ENCODE results near the gene SFXN1. TPM values are rescaled to one million over a fixed set of nuclear protein-coding genes. Genes with fewer than 3 reads are reported as not detected.

Gene SFXN1
- total and polyA plus RNA-seq, 2 of the 4 experiments (the other 2 are of a cell fraction) = 131 to 410 TPM

DNA sequence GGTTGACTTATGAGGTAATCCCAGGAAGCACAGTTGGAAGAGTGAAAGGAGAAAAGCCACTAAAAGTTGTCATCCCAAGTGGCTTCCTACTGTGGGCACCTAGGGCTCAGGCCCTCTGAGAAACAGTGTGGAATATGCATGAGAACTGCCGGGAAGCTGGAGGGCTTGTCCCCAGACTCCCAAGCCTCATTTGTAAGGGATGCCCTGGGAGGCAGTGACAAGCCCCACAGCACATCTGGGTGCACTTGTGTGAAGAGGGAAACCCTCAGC lies 64.5 kb downstream of the SFXN1 start:
- no peak overlapping the region for H3K27ac ChIP-seq (ENCODE audit: insufficient read depth, low read length)
- no TSS peak for BruUV-seq (replicated peaks)
- no peaks in the 10 kb centered on the region for H3K9me1 ChIP-seq (ENCODE audit: insufficient read depth, low read length)
- no peak overlapping the region for H2BK5ac ChIP-seq (ENCODE audit: low read depth, low read length, poor library complexity, severe bottlenecking)
- ChIA-PET POLR2A (ENCODE audit: unreplicated experiment) (no interaction called here), CTCF (interaction anchor here (1.0 kb wide), 1 partner anchor 9 kb away, joined by 4 read pairs; no protein-coding TSS in a partner anchor)
- peaks cover 5% of the 10 kb centered on the region for H3K27me3 ChIP-seq (ENCODE audit: control insufficient read depth, insufficient read depth, low read length)
- no peak overlapping the region for H2AK9ac ChIP-seq (replicated peaks; ENCODE audit: low read depth, low read length, poor library complexity)
- no peak overlapping the region for H3K14ac ChIP-seq (replicated peaks; ENCODE audit: low read depth, low read length)
- H3K23ac ChIP-seq (ENCODE audit: low read depth, low read length) = no peak overlapping the region
- no peak overlapping the region for H2AK5ac ChIP-seq (ENCODE audit: low read depth, low read length)
- H3K56ac ChIP-seq (ENCODE audit: extremely low read depth, insufficient read depth, low read length) = no peak overlapping the region
- DNase-seq (no peak), ATAC-seq (ENCODE audit: low read depth) (no peak)
- no peaks in the 10 kb centered on the region for H3K4me1 ChIP-seq (ENCODE audit: control insufficient read depth, insufficient read depth, low read length)
- in situ Hi-C loops (cut with MboI; ENCODE audit: low sequenced_read_pairs) = no loop called here
- H4K5ac ChIP-seq (ENCODE audit: low read depth, low read length) = no peak overlapping the region
- intact Hi-C loops (cut with micrococcal nuclease) = no loop called here
- H3K9me3 ChIP-seq (ENCODE audit: control insufficient read depth, insufficient read depth, low read length) = no peaks in the 10 kb centered on the region
- H2BK15ac ChIP-seq (ENCODE audit: low read depth, low read length) = no peak overlapping the region
- H3K79me1 ChIP-seq (ENCODE audit: low read depth in 1 of 2, low read length in 2 of 2) = no peaks in the 10 kb centered on the region
- H3K18ac ChIP-seq (ENCODE audit: low read depth, low read length) = no peak overlapping the region
- no peak overlapping the region for H3K9ac ChIP-seq (ENCODE audit: low read depth, low read length)
- H3K4me2 ChIP-seq (ENCODE audit: low read depth, low read length) = no peak overlapping the region
- H4K91ac ChIP-seq (ENCODE audit: insufficient read depth, low read depth, low read length) = no peak overlapping the region
- dilution Hi-C loops (cut with HindIII; ENCODE audit: low sequenced_read_pairs, unreplicated experiment) = no loop called here
- no peaks in the 10 kb centered on the region for H3K36me3 ChIP-seq (ENCODE audit: control insufficient read depth, insufficient read depth, low read length)
- H3K4me3 ChIP-seq (ENCODE audit: insufficient read depth, low read depth, low read length) = no peak overlapping the region
- no peak for TF ChIP-seq FOS (IDR thresholded peaks at IDR 0.05; ENCODE audit: low read depth, low read length)
- no peak for TF ChIP-seq CEBPB (IDR thresholded peaks at IDR 0.05; ENCODE audit: low read depth, low read length)
- no peak for TF ChIP-seq MXI1 (IDR thresholded peaks at IDR 0.05; ENCODE audit: borderline replicate concordance, low read depth, low read length)
- TF ChIP-seq SMC3 (IDR thresholded peaks at IDR 0.05; ENCODE audit: low read depth, low read length) = no peak
- no peak for TF ChIP-seq RAD21 (IDR thresholded peaks at IDR 0.05; ENCODE audit: low read length)
- TF ChIP-seq MAFK (IDR thresholded peaks at IDR 0.05; ENCODE audit: low read depth, low read length) = no peak
- TF ChIP-seq, protein P1, sequence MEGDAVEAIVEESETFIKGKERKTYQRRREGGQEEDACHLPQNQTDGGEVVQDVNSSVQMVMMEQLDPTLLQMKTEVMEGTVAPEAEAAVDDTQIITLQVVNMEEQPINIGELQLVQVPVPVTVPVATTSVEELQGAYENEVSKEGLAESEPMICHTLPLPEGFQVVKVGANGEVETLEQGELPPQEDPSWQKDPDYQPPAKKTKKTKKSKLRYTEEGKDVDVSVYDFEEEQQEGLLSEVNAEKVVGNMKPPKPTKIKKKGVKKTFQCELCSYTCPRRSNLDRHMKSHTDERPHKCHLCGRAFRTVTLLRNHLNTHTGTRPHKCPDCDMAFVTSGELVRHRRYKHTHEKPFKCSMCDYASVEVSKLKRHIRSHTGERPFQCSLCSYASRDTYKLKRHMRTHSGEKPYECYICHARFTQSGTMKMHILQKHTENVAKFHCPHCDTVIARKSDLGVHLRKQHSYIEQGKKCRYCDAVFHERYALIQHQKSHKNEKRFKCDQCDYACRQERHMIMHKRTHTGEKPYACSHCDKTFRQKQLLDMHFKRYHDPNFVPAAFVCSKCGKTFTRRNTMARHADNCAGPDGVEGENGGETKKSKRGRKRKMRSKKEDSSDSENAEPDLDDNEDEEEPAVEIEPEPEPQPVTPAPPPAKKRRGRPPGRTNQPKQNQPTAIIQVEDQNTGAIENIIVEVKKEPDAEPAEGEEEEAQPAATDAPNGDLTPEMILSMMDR (conservative IDR thresholded peaks at IDR 0.05; ENCODE audit: low read depth, low read length) = no peak
- no peak for TF ChIP-seq BHLHE40 (IDR thresholded peaks at IDR 0.05; ENCODE audit: low read depth, low read length)
- no peak for TF ChIP-seq NFE2L2 (IDR thresholded peaks at IDR 0.05; ENCODE audit: low read depth, low read length)
- TF ChIP-seq CHD1 (IDR thresholded peaks at IDR 0.05; ENCODE audit: low read depth, low read length) = no peak
- TF ChIP-seq, protein P2, sequence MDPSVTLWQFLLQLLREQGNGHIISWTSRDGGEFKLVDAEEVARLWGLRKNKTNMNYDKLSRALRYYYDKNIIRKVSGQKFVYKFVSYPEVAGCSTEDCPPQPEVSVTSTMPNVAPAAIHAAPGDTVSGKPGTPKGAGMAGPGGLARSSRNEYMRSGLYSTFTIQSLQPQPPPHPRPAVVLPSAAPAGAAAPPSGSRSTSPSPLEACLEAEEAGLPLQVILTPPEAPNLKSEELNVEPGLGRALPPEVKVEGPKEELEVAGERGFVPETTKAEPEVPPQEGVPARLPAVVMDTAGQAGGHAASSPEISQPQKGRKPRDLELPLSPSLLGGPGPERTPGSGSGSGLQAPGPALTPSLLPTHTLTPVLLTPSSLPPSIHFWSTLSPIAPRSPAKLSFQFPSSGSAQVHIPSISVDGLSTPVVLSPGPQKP (IDR thresholded peaks at IDR 0.05; ENCODE audit: borderline replicate concordance, low read depth, low read length) = no peak
- TF ChIP-seq, protein P3, sequence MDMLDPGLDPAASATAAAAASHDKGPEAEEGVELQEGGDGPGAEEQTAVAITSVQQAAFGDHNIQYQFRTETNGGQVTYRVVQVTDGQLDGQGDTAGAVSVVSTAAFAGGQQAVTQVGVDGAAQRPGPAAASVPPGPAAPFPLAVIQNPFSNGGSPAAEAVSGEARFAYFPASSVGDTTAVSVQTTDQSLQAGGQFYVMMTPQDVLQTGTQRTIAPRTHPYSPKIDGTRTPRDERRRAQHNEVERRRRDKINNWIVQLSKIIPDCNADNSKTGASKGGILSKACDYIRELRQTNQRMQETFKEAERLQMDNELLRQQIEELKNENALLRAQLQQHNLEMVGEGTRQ (IDR thresholded peaks at IDR 0.05; ENCODE audit: low read depth, low read length) = no peak
- TF ChIP-seq MAZ (IDR thresholded peaks at IDR 0.05; ENCODE audit: borderline replicate concordance, low read depth, low read length) = no peak
- TF ChIP-seq RFX5 (IDR thresholded peaks at IDR 0.05; ENCODE audit: low read depth, low read length) = no peak
- TF ChIP-seq POLR2A (IDR thresholded peaks at IDR 0.05; ENCODE audit: low read depth, low read length) = no peak
- no peak for TF ChIP-seq RCOR1 (IDR thresholded peaks at IDR 0.05; ENCODE audit: insufficient replicate concordance, low read length)
- no peak overlapping the region for H2BK20ac ChIP-seq (ENCODE audit: low read depth, low read length)
- H4K20me1 ChIP-seq (ENCODE audit: insufficient read depth, low read length) = no peaks in the 10 kb centered on the region
- no peak overlapping the region for H2BK120ac ChIP-seq (ENCODE audit: low read depth, low read length)
- H3K4ac ChIP-seq (ENCODE audit: low read depth, low read length) = no peak overlapping the region
- H4K8ac ChIP-seq (ENCODE audit: low read depth in 2 of 2, low read length in 2 of 2) = no peak overlapping the region
- WGBS, 2 experiments (ENCODE audit: extremely low coverage in 2 of 2, insufficient read length in 1 of 2) = no CpG with 5 or more reads among the region's 1 CpG
- no peak overlapping the region for H2AFZ ChIP-seq (replicated peaks; ENCODE audit: low read length, poor library complexity)
